CD4-positive, alpha-beta T cell (primary cell): Measurements from ENCODE around the gene DDN. TPM values are rescaled to one million over a fixed set of nuclear protein-coding genes. Genes with fewer than 3 reads are reported as not detected.

Experiments
- ATAC-seq: fragments of 200-7000 bp; cut with Tn5 transposase; one replicate; pipeline ENCODE4 v1.10.0; 2022; ENCODE audit warnings: mild to moderate bottlenecking; ENCODE audit not compliant: poor library complexity
- CTCF ChIA-PET: fragments of 350-600 bp; sonication (Branson Sonifier 250); formaldehyde crosslinking; loops from one replicate; lab custom pipeline; 2021; ENCODE audit warnings: antibody characterized with exemption, inconsistent platforms; lab: Charles Lee
- POLR2A ChIA-PET: fragments of 350-600 bp; sonication (Branson Sonifier 250); formaldehyde crosslinking; loops from one replicate; lab custom pipeline; 2021; ENCODE audit warnings: antibody characterized with exemption, inconsistent platforms; lab: Charles Lee
- DNase-seq, 14 experiments: peaks; one replicate each; pipeline ENCODE4 v3.0.0-alpha.2; 2013 to 2020; ENCODE audit warnings: mixed read lengths in 2 of 14
- H3K27ac ChIP-seq, 2 donors: one replicate each; pipeline versions ENCODE4 v1.5.1 to v1.7.0; 2013; ENCODE audit warnings: low read length in 2 of 2, low read depth in 1 of 2, mild to moderate bottlenecking in 1 of 2
- H3K27me3 ChIP-seq, 2 experiments: 1 replicate in 1 of 2; 2 replicates in 1 of 2; pipeline versions ENCODE4 v1.6.1 to v1.7.0; 2013; ENCODE audit warnings: low read length in 2 of 2, control low read depth in 1 of 2, mild to moderate bottlenecking in 1 of 2, moderate library complexity in 1 of 2; ENCODE audit not compliant: insufficient read depth in 2 of 2, control insufficient read depth in 1 of 2
- H3K36me3 ChIP-seq: one replicate; pipeline ENCODE4 v1.6.1; 2013; ENCODE audit warnings: low read length, control low read depth; ENCODE audit not compliant: insufficient read depth
- H3K4me1 ChIP-seq: one replicate; pipeline ENCODE4 v1.6.1; 2013; ENCODE audit warnings: low read length, control low read depth; ENCODE audit not compliant: insufficient read depth
- H3K4me3 ChIP-seq: one replicate; pipeline ENCODE4 v1.5.1; 2013; ENCODE audit warnings: mild to moderate bottlenecking, low read length, moderate library complexity
- H3K9me3 ChIP-seq, 2 experiments: 1 replicate in 1 of 2; 2 replicates in 1 of 2; pipeline versions ENCODE4 v1.6.1 to v1.7.0; 2013; ENCODE audit warnings: low read length in 2 of 2, mild to moderate bottlenecking in 2 of 2, control low read depth in 1 of 2, moderate library complexity in 1 of 2; ENCODE audit not compliant: control insufficient read depth in 1 of 2, insufficient read depth in 1 of 2
- H3K27ac Mint-ChIP-seq: one replicate; pipeline ENCODE4 v1.8.0; 2020; ENCODE audit warnings: mixed read lengths
- H3K27me3 Mint-ChIP-seq: one replicate; pipeline ENCODE4 v1.8.0; 2021; ENCODE audit warnings: mixed read lengths
- H3K36me3 Mint-ChIP-seq: one replicate; pipeline ENCODE4 v1.8.0; 2021; ENCODE audit warnings: low read depth, mixed read lengths
- H3K4me1 Mint-ChIP-seq: one replicate; pipeline ENCODE4 v1.8.0; 2021; ENCODE audit warnings: low read depth, mixed read lengths
- H3K4me3 Mint-ChIP-seq: one replicate; pipeline ENCODE4 v1.8.0; 2020; ENCODE audit warnings: mild to moderate bottlenecking, mixed read lengths
- H3K9me3 Mint-ChIP-seq: one replicate; pipeline ENCODE4 v1.8.0; 2020; ENCODE audit warnings: mixed read lengths
- intact Hi-C, 2 experiments: fragments of 100-400 bp; cut with DNase I in 1 of 2; cut with micrococcal nuclease in 1 of 2; formaldehyde crosslinking; loops; one replicate each; pipeline versions ENCODE4 v1.15.1 to v1.9.0; 2023 to 2025; cut with DNase I, micrococcal nuclease
- total RNA-seq, 174 experiments: library from RNA in 2 of 174; stranded (reverse) in 2 of 174; gene quantifications; one replicate each; pipeline ENCODE4 v1.2.3 and lab custom pipeline; 2021 to 2026
- TF ChIP-seq, protein P1 (sequence below): fragments of 200-600 bp; IDR thresholded peaks from one replicate; pipeline ENCODE4 v1.8.0; 2022; ENCODE audit warnings: antibody characterized with exemption, mild to moderate bottlenecking

The DDN gene
- total RNA-seq, 2 experiments from 2014 or later: 0.30 to 0.47 TPM

GRCh38 chr12:48978291-48978740 is 20.9 kb downstream of the DDN start, which contains the start of gene WNT1:
WNT1 (plus strand) TSS chr12:48978322; CDS start chr12:48978651, 329 bp downstream.
- Mint-ChIP-seq H3K36me3 (no peaks in the 10 kb centered on the region), H3K27me3 (peaks cover 63% of the 10 kb centered on the region), H3K4me3 (peak within 1 kb of the TSS; percentile 93), H3K4me1 (peaks cover 54% of the 10 kb centered on the region), H3K27ac (peak within 1 kb of the TSS; percentile 82), H3K9me3 (no peaks in the 10 kb centered on the region)
- peaks cover 64% of the 10 kb centered on the region for H3K4me1 ChIP-seq
- no peak within 1 kb of the TSS for H3K27ac ChIP-seq
- peak within 1 kb of the TSS; percentile 58 for H3K4me3 ChIP-seq
- DNase-seq: peak in 1 of 14 experiments; percentile 49
- TF ChIP-seq, protein P1, sequence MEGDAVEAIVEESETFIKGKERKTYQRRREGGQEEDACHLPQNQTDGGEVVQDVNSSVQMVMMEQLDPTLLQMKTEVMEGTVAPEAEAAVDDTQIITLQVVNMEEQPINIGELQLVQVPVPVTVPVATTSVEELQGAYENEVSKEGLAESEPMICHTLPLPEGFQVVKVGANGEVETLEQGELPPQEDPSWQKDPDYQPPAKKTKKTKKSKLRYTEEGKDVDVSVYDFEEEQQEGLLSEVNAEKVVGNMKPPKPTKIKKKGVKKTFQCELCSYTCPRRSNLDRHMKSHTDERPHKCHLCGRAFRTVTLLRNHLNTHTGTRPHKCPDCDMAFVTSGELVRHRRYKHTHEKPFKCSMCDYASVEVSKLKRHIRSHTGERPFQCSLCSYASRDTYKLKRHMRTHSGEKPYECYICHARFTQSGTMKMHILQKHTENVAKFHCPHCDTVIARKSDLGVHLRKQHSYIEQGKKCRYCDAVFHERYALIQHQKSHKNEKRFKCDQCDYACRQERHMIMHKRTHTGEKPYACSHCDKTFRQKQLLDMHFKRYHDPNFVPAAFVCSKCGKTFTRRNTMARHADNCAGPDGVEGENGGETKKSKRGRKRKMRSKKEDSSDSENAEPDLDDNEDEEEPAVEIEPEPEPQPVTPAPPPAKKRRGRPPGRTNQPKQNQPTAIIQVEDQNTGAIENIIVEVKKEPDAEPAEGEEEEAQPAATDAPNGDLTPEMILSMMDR: peak; percentile 62
- ChIA-PET CTCF (interaction anchor here (0.7 to 6.6 kb wide), 27 partner anchors 10 to 125 kb away, joined by 3 to 62 read pairs (median 5); partner anchors contain the start of genes ARF3, DDN, DDX23 and FKBP11), POLR2A (interaction anchor here (0.5 to 5.4 kb wide), 10 partner anchors 8 to 1206 kb away, joined by 3 to 38 read pairs (median 6); partner anchors contain the start of genes ARF3, DDX23, FKBP11 and KMT2D)
- H3K36me3 ChIP-seq: no peaks in the 10 kb centered on the region
- intact Hi-C loops: loop anchor here (2.0 to 5.0 kb wide), 3 partner anchors 41 to 56 kb away; partner anchors contain the start of gene FKBP11 (in 1 of the 2)
- peaks cover 26 to 38% of the 10 kb centered on the region in 2 experiments for H3K27me3 ChIP-seq
- no peak for ATAC-seq
- peaks cover 0 to 7% of the 10 kb centered on the region in 2 experiments for H3K9me3 ChIP-seq

- Mint-ChIP-seq H3K36me3 (no peaks in the 10 kb centered on the region), H3K4me1 (peaks cover 54% of the 10 kb centered on the region), H3K4me3 (peak overlapping the region; percentile 9), H3K9me3 (no peaks in the 10 kb centered on the region), H3K27ac (peak overlapping the region; percentile 16), H3K27me3 (peaks cover 70% of the 10 kb centered on the region)
- H3K27ac ChIP-seq: no peak overlapping the region
- no peaks in the 10 kb centered on the region for H3K36me3 ChIP-seq
- ChIA-PET CTCF (interaction anchor here (0.6 to 6.6 kb wide), 30 partner anchors 9 to 727 kb away, joined by 3 to 62 read pairs (median 5); partner anchors contain the start of genes ARF3, DDN, DDX23 and FKBP11), POLR2A (interaction anchor here (0.5 to 5.4 kb wide), 12 partner anchors 7 to 1205 kb away, joined by 3 to 38 read pairs (median 4); partner anchors contain the start of genes ARF3, DDX23, FKBP11 and KMT2D)
- TF ChIP-seq, protein P1: peak; percentile 79
- peak; percentile 47 for ATAC-seq
- DNase-seq: peak; percentile 67 to 93 (median 76)
- H3K9me3 ChIP-seq: peaks cover 0 to 11% of the 10 kb centered on the region in 2 experiments
- intact Hi-C loops: loop anchor here (1.0 to 5.0 kb wide), 4 partner anchors 40 to 124 kb away; partner anchors contain the start of gene FKBP11 (in 1 of the 2)
- no peak overlapping the region for H3K4me3 ChIP-seq
- peaks cover 33 to 45% of the 10 kb centered on the region in 2 experiments for H3K27me3 ChIP-seq
- peaks cover 64% of the 10 kb centered on the region for H3K4me1 ChIP-seq
Observed at GRCh38 chr12:48977290-48978281, 21.6 kb downstream of the DDN start.
